Astrocyte (in vitro differentiated cells and primary cell): ENCODE results near the gene RNF157. TPM values are rescaled to one million over a fixed set of nuclear protein-coding genes. Genes with fewer than 3 reads are reported as not detected.

Experiments
- DNase-seq: peaks from one replicate; pipeline ENCODE4 v3.0.0-alpha.2; 2010; ENCODE audit warnings: low read depth
- FAIRE-seq: peaks from 2 replicates; lab custom pipeline; 2011; peaks lifted over from hg19 to GRCh38; lab: Jason Lieb, UNC
- H2AFZ ChIP-seq: 2 replicates; pipeline ENCODE4 v1.6.0; 2012; ENCODE audit warnings: low read depth, low read length, inconsistent platforms
- H3K27ac ChIP-seq: 2 replicates; pipeline ENCODE4 v1.5.1; 2011; ENCODE audit warnings: low read depth, low read length, inconsistent platforms
- H3K27me3 ChIP-seq: 2 replicates; pipeline ENCODE4 v1.6.0; 2011; ENCODE audit warnings: low read length, inconsistent platforms; ENCODE audit not compliant: insufficient read depth
- H3K36me3 ChIP-seq: 2 replicates; pipeline ENCODE4 v1.5.1; 2011; ENCODE audit warnings: low read length, inconsistent platforms; ENCODE audit not compliant: insufficient read depth
- H3K4me1 ChIP-seq: 2 replicates; pipeline ENCODE4 v1.5.1; 2011; ENCODE audit warnings: low read length, inconsistent platforms; ENCODE audit not compliant: insufficient read depth
- H3K4me2 ChIP-seq: 2 replicates; pipeline ENCODE4 v1.6.0; 2012; ENCODE audit warnings: low read length, inconsistent platforms
- H3K4me3 ChIP-seq: 2 replicates; pipeline ENCODE4 v1.5.1; 2011; ENCODE audit warnings: low read depth, mild to moderate bottlenecking, low read length, inconsistent platforms; ENCODE audit not compliant: insufficient read depth
- H3K79me2 ChIP-seq: 2 replicates; pipeline ENCODE4 v1.6.0; 2012; ENCODE audit warnings: mild to moderate bottlenecking, low read length, inconsistent platforms; ENCODE audit not compliant: insufficient read depth
- H3K9ac ChIP-seq: 2 replicates; pipeline ENCODE4 v1.6.0; 2012; ENCODE audit warnings: mild to moderate bottlenecking, low read length, inconsistent platforms
- H3K9me3 ChIP-seq: 2 replicates; pipeline ENCODE4 v1.5.1; 2012; ENCODE audit warnings: low read depth, mild to moderate bottlenecking, low read length, inconsistent platforms; ENCODE audit not compliant: insufficient read depth
- H4K20me1 ChIP-seq: 2 replicates; pipeline ENCODE4 v1.6.0; 2012; ENCODE audit warnings: low read length, inconsistent platforms; ENCODE audit not compliant: insufficient read depth
- H3K27ac Mint-ChIP-seq: one replicate; pipeline ENCODE4 v1.8.0; 2021; ENCODE audit warnings: mild to moderate bottlenecking, mixed read lengths; ENCODE audit not compliant: unreplicated experiment
- H3K27me3 Mint-ChIP-seq: one replicate; pipeline ENCODE4 v1.8.0; 2021; ENCODE audit warnings: low read depth, mixed read lengths; ENCODE audit not compliant: unreplicated experiment
- H3K36me3 Mint-ChIP-seq: one replicate; pipeline ENCODE4 v1.8.0; 2021; ENCODE audit warnings: low read depth, mixed read lengths; ENCODE audit not compliant: unreplicated experiment
- H3K4me1 Mint-ChIP-seq: one replicate; pipeline ENCODE4 v1.8.0; 2021; ENCODE audit warnings: low read depth, mixed read lengths; ENCODE audit not compliant: unreplicated experiment
- H3K4me3 Mint-ChIP-seq: one replicate; pipeline ENCODE4 v1.8.0; 2021; ENCODE audit warnings: mild to moderate bottlenecking, moderate library complexity, mixed read lengths; ENCODE audit not compliant: unreplicated experiment
- H3K9me3 Mint-ChIP-seq: one replicate; pipeline ENCODE4 v1.8.0; 2021; ENCODE audit warnings: mild to moderate bottlenecking, mixed read lengths; ENCODE audit not compliant: unreplicated experiment
- EZH2 ChIP-seq: IDR thresholded peaks from 2 replicates; pipeline ENCODE4 v1.6.1; 2012; ENCODE audit warnings: mild to moderate bottlenecking, low read length, inconsistent platforms; ENCODE audit not compliant: insufficient read depth
- total RNA-seq: library from RNA; stranded (reverse); gene quantifications from 2 replicates; pipeline ENCODE4 v1.2.1, GENCODE V29; 2021
- TF ChIP-seq, protein P1 (sequence below): IDR thresholded peaks from 2 replicates; pipeline ENCODE4 v1.5.1; 2011; ENCODE audit warnings: low read depth, mild to moderate bottlenecking, inconsistent platforms, low read length, moderate library complexity; ENCODE audit not compliant: insufficient read depth

RNF157 gene
- total RNA-seq, 1 donor from 2014 or later: 1.4 TPM

DNA sequence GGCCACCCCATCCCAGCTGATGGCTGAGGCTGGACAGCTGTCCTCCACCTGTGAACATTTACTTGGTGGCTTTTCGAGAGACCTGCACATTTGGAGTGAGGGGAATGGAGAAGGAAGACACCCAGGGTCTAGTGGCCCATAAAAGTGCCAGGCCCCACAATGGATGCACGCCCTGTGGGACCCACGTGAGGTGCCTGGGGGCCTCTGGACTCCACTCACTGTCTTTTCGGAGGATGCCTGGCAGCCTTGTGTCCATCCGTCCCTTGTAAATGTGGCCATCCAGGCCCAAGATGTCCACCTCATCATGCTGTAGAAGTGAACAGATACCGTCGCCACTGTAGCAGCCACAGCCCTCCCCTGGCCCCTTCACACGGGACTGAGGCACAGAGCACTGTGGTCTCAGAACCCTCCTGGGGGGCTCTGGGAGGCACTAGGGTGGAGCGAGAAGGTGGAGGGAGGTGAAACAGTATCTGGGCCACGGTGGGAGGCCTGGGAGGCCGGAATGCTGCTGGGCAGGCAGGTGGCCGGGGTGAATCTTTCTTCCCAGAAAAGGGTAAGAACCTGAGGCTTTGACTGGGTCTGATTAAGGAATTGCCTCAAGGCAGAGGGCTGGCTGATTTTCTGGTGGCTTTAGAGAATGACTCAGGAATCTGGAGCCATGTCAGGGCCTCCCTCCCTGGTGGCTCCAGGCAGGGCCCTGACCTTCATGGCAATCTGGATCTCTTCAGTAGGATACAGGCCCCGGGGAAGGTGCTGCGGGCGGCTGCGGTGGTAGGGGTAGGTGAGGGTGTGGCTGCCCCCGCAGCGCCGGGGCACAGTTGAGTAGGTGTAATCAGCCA is 36.4 kb upstream of the RNF157 start:
- Mint-ChIP-seq H3K36me3 (peaks cover 3% of the 10 kb centered on the region), H3K4me1 (peaks cover 5% of the 10 kb centered on the region), H3K9me3 (no peaks in the 10 kb centered on the region), H3K27ac (peak overlapping the region; percentile 53), H3K27me3 (no peaks in the 10 kb centered on the region), H3K4me3 (peak overlapping the region; percentile 27)
- no peak for FAIRE-seq
- DNase-seq: no peak
- Histone ChIP-seq H3K4me3 (no peak overlapping the region), H3K9ac (no peak overlapping the region), H2AFZ (no peak overlapping the region), H3K36me3 (no peaks in the 10 kb centered on the region), H3K4me2 (no peak overlapping the region), H3K27ac (no peak overlapping the region), H4K20me1 (no peaks in the 10 kb centered on the region), H3K9me3 (no peaks in the 10 kb centered on the region), H3K27me3 (no peaks in the 10 kb centered on the region), H3K4me1 (peaks cover 2% of the 10 kb centered on the region), H3K79me2 (no peaks in the 10 kb centered on the region)
- TF ChIP-seq, protein P1, sequence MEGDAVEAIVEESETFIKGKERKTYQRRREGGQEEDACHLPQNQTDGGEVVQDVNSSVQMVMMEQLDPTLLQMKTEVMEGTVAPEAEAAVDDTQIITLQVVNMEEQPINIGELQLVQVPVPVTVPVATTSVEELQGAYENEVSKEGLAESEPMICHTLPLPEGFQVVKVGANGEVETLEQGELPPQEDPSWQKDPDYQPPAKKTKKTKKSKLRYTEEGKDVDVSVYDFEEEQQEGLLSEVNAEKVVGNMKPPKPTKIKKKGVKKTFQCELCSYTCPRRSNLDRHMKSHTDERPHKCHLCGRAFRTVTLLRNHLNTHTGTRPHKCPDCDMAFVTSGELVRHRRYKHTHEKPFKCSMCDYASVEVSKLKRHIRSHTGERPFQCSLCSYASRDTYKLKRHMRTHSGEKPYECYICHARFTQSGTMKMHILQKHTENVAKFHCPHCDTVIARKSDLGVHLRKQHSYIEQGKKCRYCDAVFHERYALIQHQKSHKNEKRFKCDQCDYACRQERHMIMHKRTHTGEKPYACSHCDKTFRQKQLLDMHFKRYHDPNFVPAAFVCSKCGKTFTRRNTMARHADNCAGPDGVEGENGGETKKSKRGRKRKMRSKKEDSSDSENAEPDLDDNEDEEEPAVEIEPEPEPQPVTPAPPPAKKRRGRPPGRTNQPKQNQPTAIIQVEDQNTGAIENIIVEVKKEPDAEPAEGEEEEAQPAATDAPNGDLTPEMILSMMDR: no peak
- no peak for TF ChIP-seq EZH2

DNA sequence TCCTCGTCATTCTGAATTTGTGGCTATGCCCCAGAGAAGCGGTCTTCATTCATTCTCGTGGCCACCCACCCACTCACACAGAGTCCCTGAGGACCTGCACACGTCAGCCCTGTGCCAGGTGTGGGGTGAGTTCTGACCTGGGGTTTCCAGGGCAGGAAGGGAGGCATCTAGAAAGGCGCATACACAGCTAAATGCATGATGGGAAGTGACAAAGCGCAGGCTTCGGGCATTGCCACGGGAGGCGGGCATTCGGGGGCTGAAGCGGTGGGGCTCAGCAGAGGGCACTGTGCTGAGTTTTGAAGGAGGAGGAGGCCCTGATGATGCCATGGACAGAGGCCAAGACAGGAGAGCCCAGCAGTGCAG is 35.8 kb upstream of the RNF157 start:
- Mint-ChIP-seq H3K27ac (no peak overlapping the region), H3K36me3 (peaks cover 3% of the 10 kb centered on the region)
- no peak for FAIRE-seq

More for the DNA sequence above, 35.8 kb upstream of the RNF157 start:
- H3K27ac ChIP-seq: no peak overlapping the region
- peaks cover 2% of the 10 kb centered on the region for H3K4me1 ChIP-seq
- no peak overlapping the region for H3K9ac ChIP-seq
- no peaks in the 10 kb centered on the region for H3K27me3 Mint-ChIP-seq
- no peak overlapping the region for H3K4me3 ChIP-seq
- no peaks in the 10 kb centered on the region for H4K20me1 ChIP-seq
- no peak for DNase-seq
- H3K4me1 Mint-ChIP-seq: peaks cover 5% of the 10 kb centered on the region
- no peak for TF ChIP-seq EZH2
- TF ChIP-seq, protein P1: no peak
- H2AFZ ChIP-seq: no peak overlapping the region
- no peak overlapping the region for H3K4me2 ChIP-seq
- H3K79me2 ChIP-seq: no peaks in the 10 kb centered on the region
- H3K27me3 ChIP-seq: no peaks in the 10 kb centered on the region
- H3K9me3 Mint-ChIP-seq: no peaks in the 10 kb centered on the region
- H3K36me3 ChIP-seq: no peaks in the 10 kb centered on the region
- H3K4me3 Mint-ChIP-seq: no peak overlapping the region
- H3K9me3 ChIP-seq: no peaks in the 10 kb centered on the region
